ENCODE results near the gene GABARAPL1. TPM values are rescaled to one million over a fixed set of nuclear protein-coding genes. Genes with fewer than 3 reads are reported as not detected.

Gene GABARAPL1
- total RNA-seq, 2 donors from 2014 or later = 86.1 to 114 TPM

GRCh38 chr12:10268037-10268436 is 55.4 kb downstream of the GABARAPL1 start:
- Histone ChIP-seq H3K27ac (no peak overlapping the region), H3K4me1 (ENCODE audit: control insufficient read depth in 1 of 2, low read depth in 2 of 2) (no peaks in the 10 kb centered on the region), H3K9me3 (no peaks in the 10 kb centered on the region), H3K27me3 (replicated peaks; ENCODE audit: insufficient read depth) (no peaks in the 10 kb centered on the region), H3K36me3 (no peaks in the 10 kb centered on the region), H3K4me3 (no peak overlapping the region)
- TF ChIP-seq CTCF (IDR thresholded peaks at IDR 0.05) = no peak
- DNase-seq (ENCODE audit: low spot score) (no peak), ATAC-seq (ENCODE audit: insufficient number of reproducible peaks, low FRiP score, low read depth) (no peak)

- Histone ChIP-seq H3K36me3 (no peaks in the 10 kb centered on the region), H3K4me3 (no peak overlapping the region), H3K4me1 (ENCODE audit: control insufficient read depth in 1 of 2, low read depth in 2 of 2) (no peaks in the 10 kb centered on the region), H3K27me3 (replicated peaks; ENCODE audit: insufficient read depth) (no peaks in the 10 kb centered on the region), H3K27ac (no peak overlapping the region), H3K9me3 (no peaks in the 10 kb centered on the region)
- ATAC-seq (ENCODE audit: insufficient number of reproducible peaks, low FRiP score, low read depth) (no peak), DNase-seq (ENCODE audit: low spot score) (no peak)
- no peak for TF ChIP-seq CTCF (IDR thresholded peaks at IDR 0.05)
Observed at GRCh38 chr12:10272467-10272866, 59.8 kb downstream of the GABARAPL1 start.

Other genes starting within 250 kb of the GABARAPL1 start
- 1 to 10 TPM in 1 of 2 donors, under 1 TPM in 1; 0.42 to 1.1 TPM for gene CLEC12A, start 241.5 kb upstream of the GABARAPL1 start, total RNA-seq
- gene CLEC1B, start 213.8 kb upstream of the GABARAPL1 start, total RNA-seq = not detected
- gene CLEC12B, start 202.2 kb upstream of the GABARAPL1 start, total RNA-seq = not detected
- not detected for gene CLEC9A, start 182.2 kb upstream of the GABARAPL1 start, total RNA-seq
- 1 to 10 TPM; 3.7 to 5.1 TPM for gene CLEC1A, start 113.9 kb upstream of the GABARAPL1 start, total RNA-seq
- gene CLEC7A, start 82.7 kb upstream of the GABARAPL1 start, total RNA-seq = 10 to 100 TPM; 22.6 to 24.3 TPM
- gene OLR1, start 40.7 kb upstream of the GABARAPL1 start, total RNA-seq = 1 to 10 TPM; 1.4 to 2.8 TPM
- 1 to 10 TPM in 1 of 2 donors, not detected in 1; 2.8 TPM for gene TMEM52B, start 33.8 kb upstream of the GABARAPL1 start, total RNA-seq
- gene KLRD1, start 95.0 kb downstream of the GABARAPL1 start, total RNA-seq = 10 to 100 TPM in 1 of 2 donors, 1 to 10 TPM in 1; 1.9 to 13.0 TPM
- gene KLRK1, start 177.2 kb downstream of the GABARAPL1 start, total RNA-seq = 1 to 10 TPM; 1.2 to 4.5 TPM
- 1 to 10 TPM in 1 of 2 donors, under 1 TPM in 1; 0.54 to 4.2 TPM for gene KLRC4, start 196.9 kb downstream of the GABARAPL1 start, total RNA-seq
- gene KLRC3, start 207.7 kb downstream of the GABARAPL1 start, total RNA-seq = under 1 TPM in 1 of 2 donors, not detected in 1; 0.68 TPM
- not detected for gene KLRC2, start 223.1 kb downstream of the GABARAPL1 start, total RNA-seq
- under 1 TPM in 1 of 2 donors, not detected in 1; 0.54 TPM for gene KLRC1, start 240.5 kb downstream of the GABARAPL1 start, total RNA-seq

Data from thoracic aorta (tissue), 2 donors.